GF-D8 (cell line): Measurements from ENCODE around the gene CST6.
A peak's percentile ranks its signal among the peaks of the same experiment; 100 is the strongest.

Experiments used
- DNase-seq: peaks from one replicate; lab custom pipeline; 2025; lab: John Stamatoyannopoulos, UW

CST6 gene

DNA sequence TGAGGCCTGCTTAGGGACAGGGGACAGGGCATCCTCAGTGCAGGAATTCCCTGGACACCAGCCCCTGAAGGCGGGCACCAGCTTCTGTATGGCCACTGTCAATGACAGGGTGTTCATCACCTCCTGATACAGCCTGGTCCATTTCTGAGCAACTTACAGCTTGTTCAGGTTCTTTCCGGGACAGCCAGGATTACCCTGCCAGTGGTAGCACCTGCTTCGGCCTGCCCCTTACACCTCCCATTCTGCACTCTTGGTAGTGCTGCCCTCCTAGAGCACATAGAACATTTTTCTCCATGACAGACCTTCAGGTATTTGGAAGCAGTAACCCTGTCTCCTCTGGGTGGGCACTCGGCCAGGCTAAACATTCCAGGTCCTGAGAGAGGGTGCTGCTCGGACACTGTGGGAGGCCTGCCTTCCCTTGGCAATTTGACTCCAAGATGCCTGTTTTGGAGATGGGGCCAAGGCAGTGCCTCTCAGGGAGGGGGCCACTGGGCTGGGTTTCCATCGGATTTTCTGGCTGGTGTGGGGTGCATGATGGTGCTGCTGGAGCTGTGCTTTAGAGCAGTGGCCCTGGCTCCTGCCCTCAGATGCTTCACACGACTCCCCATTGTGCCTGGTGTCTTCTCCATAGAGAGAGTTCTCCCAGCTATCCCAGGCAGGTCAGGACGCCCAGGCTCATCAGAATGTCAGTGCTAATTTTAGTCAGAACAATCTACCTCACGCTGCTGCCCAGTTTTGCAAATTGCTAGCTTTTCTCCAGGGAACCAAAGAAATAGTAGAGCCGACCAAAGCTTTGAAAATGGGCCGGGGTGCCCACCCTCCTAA, 35.9 kb downstream of the CST6 start:
- no peak for DNase-seq

DNA sequence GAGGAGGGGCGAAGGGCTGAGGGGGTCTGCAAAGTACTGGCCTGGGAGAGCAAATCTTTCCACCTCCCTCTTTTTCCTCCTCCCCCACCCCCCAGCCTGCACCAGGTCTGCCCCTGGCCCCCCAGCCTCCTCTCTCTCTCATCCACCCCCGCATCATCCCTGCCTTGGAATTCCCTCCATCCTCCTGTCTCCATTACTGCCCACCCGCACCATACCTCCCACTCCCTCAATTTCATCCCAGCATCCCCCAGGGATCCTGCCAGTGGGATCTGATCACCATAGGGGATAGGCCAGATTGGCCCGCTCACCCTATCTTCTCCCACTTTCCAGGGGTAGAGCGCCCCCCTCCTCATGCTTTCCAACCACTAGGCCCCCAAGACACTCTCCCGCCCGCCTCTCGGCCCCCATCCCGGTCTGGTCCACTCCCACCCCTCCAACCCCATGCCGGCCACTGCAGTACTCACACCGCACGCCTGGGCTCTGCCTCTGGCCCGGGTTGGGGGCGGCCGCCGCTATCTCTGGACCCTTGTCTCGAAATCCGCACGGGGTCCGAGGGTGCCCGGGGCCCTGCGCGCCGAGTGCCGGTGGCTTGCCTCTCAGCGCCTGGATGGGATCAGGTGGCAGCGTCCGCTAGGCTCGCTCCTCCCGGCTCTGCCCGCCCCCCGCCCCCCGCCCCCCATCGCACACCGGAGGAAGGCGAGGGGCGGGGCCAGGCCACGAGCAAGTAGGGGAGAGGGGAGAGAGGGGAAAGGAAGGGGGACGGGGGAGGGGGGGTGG, 36.9 kb downstream of the CST6 start, which contains the start of gene GAL3ST3:
GAL3ST3 (minus strand) TSS at position 615 of the 777 bp plus-strand sequence. CDS start 3,746 bp downstream, outside the sequence.
- DNase-seq, result no peak

- no peak for DNase-seq
Observed at GRCh38 chr11:66050581-66051231, 38.9 kb downstream of the CST6 start.

DNA sequence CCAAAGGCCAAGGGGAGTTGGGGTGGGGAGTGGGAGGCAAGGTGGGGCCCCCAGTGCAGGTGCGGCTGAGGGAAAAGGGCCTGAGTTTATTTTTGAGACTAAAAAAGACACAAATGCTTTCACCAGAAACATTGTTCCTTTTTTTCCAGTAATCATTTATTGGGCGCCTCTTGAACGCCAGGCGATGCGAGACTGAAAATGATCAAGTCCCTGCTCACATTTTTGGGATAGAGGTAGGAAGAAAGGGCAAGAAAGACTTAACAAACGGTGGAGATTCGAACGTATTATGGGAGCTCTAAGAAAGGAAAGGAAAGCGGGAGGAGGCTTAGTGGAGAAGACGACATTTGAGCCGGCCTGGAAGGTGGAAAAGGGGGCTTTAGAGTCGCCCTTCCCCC, 39.6 kb downstream of the CST6 start:
- no peak for DNase-seq

GRCh38 chr11:66051766-66052663, 40.2 kb downstream of the CST6 start, which contains the start of gene SF3B2:
Gene SF3B2 (plus strand): TSS chr11:66052364. CDS start chr11:66052385, 21 bp downstream.
- DNase-seq, result peak; percentile 92

DNA sequence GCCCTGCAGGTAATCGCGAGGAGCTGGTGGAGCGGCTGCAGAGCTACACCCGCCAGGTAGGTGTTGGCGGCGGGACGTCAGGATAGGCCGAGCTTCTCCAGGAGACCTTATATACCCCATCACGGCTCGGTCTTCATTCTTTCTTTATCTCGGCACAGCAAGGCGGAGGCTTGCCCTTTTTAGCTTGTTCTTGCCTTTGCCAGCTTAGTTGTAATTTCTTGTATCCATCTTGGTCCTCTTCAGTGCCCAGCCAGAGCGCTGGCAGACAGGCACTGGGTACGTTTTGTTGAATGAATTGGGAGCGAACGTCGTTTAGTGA, 40.8 kb downstream of the CST6 start:
- DNase-seq, result no peak

GRCh38 chr11:66055021-66055420, 43.2 kb downstream of the CST6 start:
- no peak for DNase-seq

DNA sequence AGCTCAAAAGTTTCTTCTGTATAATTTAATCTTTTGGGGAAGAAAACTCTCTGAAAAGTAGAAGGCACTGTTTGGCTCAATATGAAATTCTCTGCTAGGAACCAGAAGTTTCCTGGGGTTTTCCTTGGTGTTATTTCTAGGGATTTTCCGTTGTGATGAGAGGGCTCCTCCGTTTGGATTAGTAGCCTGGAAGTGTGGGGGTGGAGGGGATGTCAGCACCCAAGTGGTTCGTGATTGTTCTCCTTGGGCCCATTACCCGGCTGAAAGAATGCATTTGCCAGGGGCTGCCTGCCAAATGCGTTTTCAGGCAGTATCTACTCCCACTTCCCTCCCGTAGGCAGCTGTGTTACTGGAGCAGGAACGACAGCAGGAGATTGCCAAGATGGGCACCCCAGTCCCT, 44.7 kb downstream of the CST6 start:
- no peak for DNase-seq

GRCh38 chr11:66059966-66060680, 48.3 kb downstream of the CST6 start:
- DNase-seq, result no peak

DNA sequence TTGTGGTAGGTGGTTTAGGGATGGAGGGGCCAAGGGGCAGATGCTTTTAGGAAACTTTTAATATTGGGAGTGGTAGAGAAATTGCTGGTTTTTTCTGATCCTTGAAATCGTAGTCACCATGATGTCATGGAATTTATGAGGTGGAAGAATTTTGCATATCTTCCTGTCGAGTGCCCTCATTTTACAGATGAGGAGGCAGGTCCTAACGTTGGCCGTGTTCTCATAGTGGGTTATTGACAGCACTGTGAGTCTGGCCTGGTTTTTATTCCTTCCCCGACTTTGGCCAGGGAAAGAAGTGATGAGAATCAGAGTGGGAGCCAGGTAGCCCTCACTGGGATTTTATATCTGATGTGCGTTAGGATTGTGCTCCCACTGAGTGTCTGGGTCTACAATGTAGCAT, 49.5 kb downstream of the CST6 start:
- no peak for DNase-seq

DNA sequence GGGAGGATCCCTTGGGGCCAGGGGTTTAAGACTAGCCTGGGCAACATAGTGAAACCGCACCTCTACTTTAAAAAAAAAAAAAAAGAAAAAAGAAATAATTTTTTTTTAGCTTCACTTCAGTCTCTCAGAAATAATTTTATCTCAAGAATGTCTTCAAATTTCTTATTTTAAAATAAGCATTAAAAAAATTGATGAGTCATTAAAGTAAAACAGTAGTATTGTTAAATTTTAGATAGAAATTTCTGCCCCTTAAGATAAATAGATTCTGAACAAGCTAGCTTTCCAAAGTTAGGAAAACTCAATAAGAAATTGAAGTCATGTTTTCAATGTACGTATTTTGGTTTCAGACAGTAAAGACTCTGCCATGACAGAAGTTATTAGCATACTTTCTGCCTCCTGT, 50.6 kb downstream of the CST6 start:
- DNase-seq, result no peak
